LNCaP clone FGC (cell line): ENCODE data around the gene GNB2.

Source experiments
- DNase-seq: peaks from one replicate; pipeline ENCODE4 v3.0.0-alpha.2; 2011; ENCODE audit warnings: low read depth
- H3K4me3 ChIP-seq: 2 replicates; pipeline ENCODE4 v1.5.1; 2011; ENCODE audit warnings: mild to moderate bottlenecking, low read depth, low read length, control low read depth
- CTCF ChIP-seq: IDR thresholded peaks from 2 replicates; pipeline ENCODE4 v1.5.1; 2012; ENCODE audit warnings: mild to moderate bottlenecking; ENCODE audit not compliant: control insufficient read depth, insufficient read depth; ENCODE audit errors: extremely low read depth

GNB2 gene

GRCh38 chr7:100679927-100680575 lies 6.5 kb downstream of the GNB2 start:
- no peak for DNase-seq
- no peak overlapping the region for H3K4me3 ChIP-seq
- no peak for TF ChIP-seq CTCF

GRCh38 chr7:100680576-100681271 lies 7.2 kb downstream of the GNB2 start:
- no peak overlapping the region for H3K4me3 ChIP-seq
- no peak for DNase-seq
- TF ChIP-seq CTCF, result no peak

- no peak overlapping the region for H3K4me3 ChIP-seq
- DNase-seq, result no peak
- no peak for TF ChIP-seq CTCF
Observed at GRCh38 chr7:100681491-100682227, 8.1 kb downstream of the GNB2 start.

GRCh38 chr7:100682228-100682741 lies 8.7 kb downstream of the GNB2 start:
- no peak for TF ChIP-seq CTCF
- H3K4me3 ChIP-seq, result no peak overlapping the region
- no peak for DNase-seq

- TF ChIP-seq CTCF, result no peak
- no peak overlapping the region for H3K4me3 ChIP-seq
- DNase-seq, result no peak
Observed at GRCh38 chr7:100682991-100683658, 9.6 kb downstream of the GNB2 start.

GRCh38 chr7:100683659-100684533 lies 10.4 kb downstream of the GNB2 start:
- no peak for TF ChIP-seq CTCF
- no peak for DNase-seq

More at GRCh38 chr7:100683659-100684533, 10.4 kb downstream of the GNB2 start:
- H3K4me3 ChIP-seq, result no peak overlapping the region
